ENCODE measurements around the gene CHN1.

- TF ChIP-seq CTCF (IDR thresholded peaks at IDR 0.05 in 4 of 5, conservative IDR thresholded peaks at IDR 0.05 in 1 of 5) (no peak), POLR2A (IDR thresholded peaks at IDR 0.05) (no peak)
Observed at GRCh38 chr2:175022923-175023322, 17.7 kb upstream of the CHN1 start.

Data from gastrocnemius medialis (tissue), 4 donors.